Gastrocnemius medialis (tissue), 4 donors: ENCODE data around the gene ADGRB3. TPM values are rescaled to one million over a fixed set of nuclear protein-coding genes. Genes with fewer than 3 reads are reported as not detected.

Experiments used
- ATAC-seq, 2 donors: fragments of 150-250 bp; one replicate each; pipeline ENCODE4 v1.9.1; 2016
- DNase-seq, 2 donors: peaks; one replicate each; pipeline ENCODE4 v3.0.0-alpha.2; 2019
- H3K27ac ChIP-seq, 4 donors: fragments of 200-600 bp; sonication (generic); 1 replicate in 1 of 4; 2 replicates in 3 of 4; pipeline ENCODE4 v1.5.1; 2016 to 2018; ENCODE audit warnings: mild to moderate bottlenecking in 2 of 4, moderate library complexity in 1 of 4
- H3K27me3 ChIP-seq, 3 donors: fragments of 200-600 bp; sonication (generic) in 2 of 3; 1 replicate in 1 of 3; 2 replicates in 2 of 3; pipeline versions ENCODE4 v1.5.1 to v1.6.0; 2016 to 2019; ENCODE audit warnings: mild to moderate bottlenecking in 1 of 3, moderate library complexity in 1 of 3
- H3K36me3 ChIP-seq, 2 donors: fragments of 200-600 bp; sonication (generic) in 1 of 2; one replicate each; pipeline ENCODE4 v1.5.1; 2017 to 2018
- H3K4me1 ChIP-seq, 2 donors: fragments of 200-600 bp; sonication (generic) in 1 of 2; one replicate each; pipeline ENCODE4 v1.5.1; 2016 to 2017; ENCODE audit warnings: mild to moderate bottlenecking in 2 of 2
- H3K4me3 ChIP-seq, 4 donors: fragments of 200-600 bp; sonication (generic) in 3 of 4; 1 replicate in 1 of 4; 2 replicates in 3 of 4; pipeline ENCODE4 v1.5.1; 2016 to 2019; ENCODE audit warnings: mild to moderate bottlenecking in 2 of 4
- H3K9me3 ChIP-seq, 3 donors: fragments of 200-600 bp; sonication (generic) in 2 of 3; 1 replicate in 1 of 3; 2 replicates in 2 of 3; pipeline ENCODE4 v1.5.1; 2016 to 2019
- POLR2A ChIP-seq, 2 donors: fragments of 450-650 bp; IDR thresholded peaks; one replicate each; pipeline ENCODE4 v1.6.1; 2017; ENCODE audit warnings: antibody characterized with exemption in 2 of 2, mild to moderate bottlenecking in 2 of 2, moderate library complexity in 2 of 2
- in situ Hi-C, 4 donors: fragments of 200-750 bp; cut with MboI; loops; one replicate each; pipeline versions ENCODE4 v1.15.0 to v1.8.0; 2017; ENCODE audit warnings: low sequenced_read_pairs in 4 of 4
- intact Hi-C: fragments of 100-400 bp; cut with DNase I; formaldehyde crosslinking; loops from one replicate; pipeline ENCODE4 v1.15.1; 2023; ENCODE audit warnings: low total_unique reads
- total RNA-seq, 4 donors: library from RNA; depleted of rRNA; stranded (reverse); fragments of >200 nt; gene quantifications; one replicate each; pipeline versions ENCODE4 v1.1.0 to v1.2.3, GENCODE V29; 2016
- TF ChIP-seq, protein P1 (sequence below), 5 experiments: fragments of 450-650 bp in 3 of 5; fragments of 200-600 bp in 2 of 5; sonication (generic) in 2 of 5; IDR thresholded peaks in 4 of 5; conservative IDR thresholded peaks in 1 of 5; 1 replicate in 4 of 5; 2 replicates in 1 of 5; pipeline ENCODE4 v1.5.1; 2016 to 2019; ENCODE audit warnings: antibody characterized with exemption in 5 of 5, mild to moderate bottlenecking in 3 of 5, moderate library complexity in 3 of 5

ADGRB3 gene
- total RNA-seq, 4 donors from 2014 or later = 0.56 to 0.58 (median 0.58) TPM; not detected in 1

GRCh38 chr6:68704485-68704884 is 69.4 kb downstream of the ADGRB3 start:
- TF ChIP-seq, protein P1, sequence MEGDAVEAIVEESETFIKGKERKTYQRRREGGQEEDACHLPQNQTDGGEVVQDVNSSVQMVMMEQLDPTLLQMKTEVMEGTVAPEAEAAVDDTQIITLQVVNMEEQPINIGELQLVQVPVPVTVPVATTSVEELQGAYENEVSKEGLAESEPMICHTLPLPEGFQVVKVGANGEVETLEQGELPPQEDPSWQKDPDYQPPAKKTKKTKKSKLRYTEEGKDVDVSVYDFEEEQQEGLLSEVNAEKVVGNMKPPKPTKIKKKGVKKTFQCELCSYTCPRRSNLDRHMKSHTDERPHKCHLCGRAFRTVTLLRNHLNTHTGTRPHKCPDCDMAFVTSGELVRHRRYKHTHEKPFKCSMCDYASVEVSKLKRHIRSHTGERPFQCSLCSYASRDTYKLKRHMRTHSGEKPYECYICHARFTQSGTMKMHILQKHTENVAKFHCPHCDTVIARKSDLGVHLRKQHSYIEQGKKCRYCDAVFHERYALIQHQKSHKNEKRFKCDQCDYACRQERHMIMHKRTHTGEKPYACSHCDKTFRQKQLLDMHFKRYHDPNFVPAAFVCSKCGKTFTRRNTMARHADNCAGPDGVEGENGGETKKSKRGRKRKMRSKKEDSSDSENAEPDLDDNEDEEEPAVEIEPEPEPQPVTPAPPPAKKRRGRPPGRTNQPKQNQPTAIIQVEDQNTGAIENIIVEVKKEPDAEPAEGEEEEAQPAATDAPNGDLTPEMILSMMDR (IDR thresholded peaks at IDR 0.05 in 4 of 5, conservative IDR thresholded peaks at IDR 0.05 in 1 of 5) = no peak
- no peak for TF ChIP-seq POLR2A (IDR thresholded peaks at IDR 0.05)

DNA sequence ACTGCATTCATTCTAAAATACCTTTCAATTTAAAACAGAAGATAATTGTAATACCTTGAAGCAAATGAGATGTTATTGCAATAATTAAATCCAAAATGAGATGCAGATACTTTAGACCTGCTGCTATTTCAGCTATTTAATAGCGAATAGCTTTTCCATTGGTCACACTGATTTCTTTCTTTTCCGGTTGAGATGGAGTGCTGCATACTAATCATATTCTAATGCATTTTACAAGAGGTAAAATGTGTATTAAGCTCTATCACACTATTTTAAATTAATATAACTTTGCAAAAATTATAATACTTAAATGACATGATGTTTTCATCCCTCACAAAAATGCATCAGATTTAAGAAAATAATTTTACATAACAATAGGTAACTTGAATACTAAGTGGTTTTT is 74.0 kb downstream of the ADGRB3 start:
- TF ChIP-seq, protein P1 (IDR thresholded peaks at IDR 0.05 in 4 of 5, conservative IDR thresholded peaks at IDR 0.05 in 1 of 5) = no peak
- no peak for TF ChIP-seq POLR2A (IDR thresholded peaks at IDR 0.05)
- intact Hi-C loops (no loop called here), in situ Hi-C loops (no loop called here)
- no peaks in the 10 kb centered on the region for H3K9me3 ChIP-seq
- ATAC-seq (no peak), DNase-seq (no peak)
- H3K27me3 ChIP-seq = no peaks in the 10 kb centered on the region
- H3K4me1 ChIP-seq = no peaks in the 10 kb centered on the region
- no peak overlapping the region for H3K4me3 ChIP-seq
- H3K36me3 ChIP-seq = no peaks in the 10 kb centered on the region
- H3K27ac ChIP-seq = no peak overlapping the region

More at GRCh38 chr6:68704485-68704884, 69.4 kb downstream of the ADGRB3 start:
- ATAC-seq (no peak), DNase-seq (no peak)
- no peaks in the 10 kb centered on the region for H3K4me1 ChIP-seq
- H3K9me3 ChIP-seq = no peaks in the 10 kb centered on the region
- H3K36me3 ChIP-seq = no peaks in the 10 kb centered on the region
- in situ Hi-C loops (no loop called here), intact Hi-C loops (no loop called here)
- H3K27me3 ChIP-seq = no peaks in the 10 kb centered on the region
- no peak overlapping the region for H3K27ac ChIP-seq
- H3K4me3 ChIP-seq = no peak overlapping the region

DNA sequence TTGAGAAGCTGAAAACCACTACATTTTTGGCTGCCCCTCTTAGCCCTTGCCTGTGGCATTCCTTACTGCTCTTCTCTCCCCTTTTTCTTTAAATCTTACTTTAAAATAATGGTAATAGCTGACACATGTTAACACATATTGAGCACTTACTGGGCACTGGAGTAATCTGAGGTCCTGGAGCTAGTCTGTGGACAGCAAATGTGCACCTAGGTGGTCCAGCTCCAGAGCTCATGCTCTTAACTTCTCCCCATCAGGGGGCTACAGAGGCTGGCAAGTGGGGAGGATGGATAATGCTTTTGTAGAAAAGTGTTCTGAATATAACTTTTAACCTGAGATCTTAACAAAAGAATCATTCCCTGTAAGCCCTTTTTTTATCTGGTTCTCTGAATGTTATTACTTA is 74.8 kb downstream of the ADGRB3 start:
- Histone ChIP-seq H3K36me3 (no peaks in the 10 kb centered on the region), H3K4me1 (no peaks in the 10 kb centered on the region), H3K27ac (no peak overlapping the region), H3K27me3 (no peaks in the 10 kb centered on the region), H3K4me3 (no peak overlapping the region), H3K9me3 (no peaks in the 10 kb centered on the region)
- DNase-seq (no peak), ATAC-seq (no peak)
- in situ Hi-C loops = no loop called here
- TF ChIP-seq POLR2A (IDR thresholded peaks at IDR 0.05) = no peak
- TF ChIP-seq, protein P1 (IDR thresholded peaks at IDR 0.05 in 4 of 5, conservative IDR thresholded peaks at IDR 0.05 in 1 of 5) = no peak
- intact Hi-C loops = no loop called here

- intact Hi-C loops = no loop called here
- no peaks in the 10 kb centered on the region for H3K36me3 ChIP-seq
- H3K27me3 ChIP-seq = no peaks in the 10 kb centered on the region
- no peak for TF ChIP-seq POLR2A (IDR thresholded peaks at IDR 0.05)
- TF ChIP-seq, protein P1 (IDR thresholded peaks at IDR 0.05 in 4 of 5, conservative IDR thresholded peaks at IDR 0.05 in 1 of 5) = no peak
- DNase-seq (no peak), ATAC-seq (no peak)
- H3K4me3 ChIP-seq = no peak overlapping the region
- no peaks in the 10 kb centered on the region for H3K4me1 ChIP-seq
- no peak overlapping the region for H3K27ac ChIP-seq
- in situ Hi-C loops = no loop called here
- no peaks in the 10 kb centered on the region for H3K9me3 ChIP-seq
These were observed 75.4 kb downstream of the ADGRB3 start for GRCh38 chr6:68710496-68710895.

DNA sequence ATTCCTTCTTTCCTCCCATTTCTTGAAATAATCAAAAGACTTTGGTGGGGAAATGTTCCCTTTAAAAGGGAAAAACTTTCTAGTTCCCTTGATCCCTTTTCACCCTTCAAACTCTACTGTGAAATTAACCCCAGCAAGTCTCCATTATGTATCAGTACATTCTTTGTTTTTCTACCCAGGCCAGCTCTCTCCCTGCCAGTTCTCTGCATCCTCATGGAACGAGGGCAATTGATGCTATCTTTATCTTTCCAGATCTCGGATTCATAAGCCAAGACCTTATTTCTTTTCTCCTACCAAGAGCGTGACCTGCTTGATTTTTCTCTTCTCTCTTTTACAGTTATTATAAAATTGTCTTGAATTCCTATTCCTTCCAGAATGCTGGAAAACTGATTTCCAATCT is 75.8 kb downstream of the ADGRB3 start:
- in situ Hi-C loops = no loop called here
- H3K9me3 ChIP-seq = no peaks in the 10 kb centered on the region
- TF ChIP-seq POLR2A (IDR thresholded peaks at IDR 0.05) = no peak
- TF ChIP-seq, protein P1 (IDR thresholded peaks at IDR 0.05 in 4 of 5, conservative IDR thresholded peaks at IDR 0.05 in 1 of 5) = no peak
- no peak overlapping the region for H3K4me3 ChIP-seq
- intact Hi-C loops = no loop called here
- H3K27me3 ChIP-seq = no peaks in the 10 kb centered on the region
- no peaks in the 10 kb centered on the region for H3K36me3 ChIP-seq
- H3K4me1 ChIP-seq = no peaks in the 10 kb centered on the region
- no peak for ATAC-seq
- no peak overlapping the region for H3K27ac ChIP-seq
- no peak for DNase-seq
